ENCODE measurements around the gene FRMD8. TPM values are rescaled to one million over a fixed set of nuclear protein-coding genes. Genes with fewer than 3 reads are reported as not detected.

Gene FRMD8
- total and polyA plus RNA-seq, 9 of the 15 experiments (the other 6 are each of a cell fraction or from before 2014, with no cell fraction given), result 4.5 to 54.5 (median 15.8) TPM

DNA sequence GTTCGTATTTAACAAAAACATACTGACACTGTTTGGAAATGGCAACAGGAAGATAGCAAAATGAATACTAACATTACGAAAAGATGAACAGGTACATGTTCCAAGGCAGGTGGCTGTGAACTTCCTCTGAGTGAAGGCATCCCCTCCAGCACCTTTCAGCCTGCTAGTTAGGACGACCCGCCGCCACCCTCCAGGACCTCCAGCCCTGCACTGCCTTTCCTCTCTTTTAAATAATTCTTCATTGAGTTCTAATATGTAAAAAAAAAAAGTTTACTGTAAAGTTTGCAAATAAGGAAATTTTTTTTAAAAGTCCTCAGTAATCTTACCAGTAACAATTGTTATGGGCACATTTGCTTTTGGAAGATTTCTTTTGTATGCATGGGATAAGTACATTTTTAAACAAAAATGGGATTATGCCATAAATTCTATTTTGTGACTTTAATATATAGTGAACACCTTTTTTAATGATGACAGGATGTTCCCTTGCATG lies 42.2 kb downstream of the FRMD8 start (continued):
- TF ChIP-seq, protein P1, sequence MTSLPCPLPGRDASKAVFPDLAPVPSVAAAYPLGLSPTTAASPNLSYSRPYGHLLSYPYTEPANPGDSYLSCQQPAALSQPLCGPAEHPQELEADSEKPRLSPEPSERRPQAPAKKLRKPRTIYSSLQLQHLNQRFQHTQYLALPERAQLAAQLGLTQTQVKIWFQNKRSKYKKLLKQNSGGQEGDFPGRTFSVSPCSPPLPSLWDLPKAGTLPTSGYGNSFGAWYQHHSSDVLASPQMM (CRISPR knock-in tag; IDR thresholded peaks at IDR 0.05), result no peak
- TF ChIP-seq, protein P2, sequence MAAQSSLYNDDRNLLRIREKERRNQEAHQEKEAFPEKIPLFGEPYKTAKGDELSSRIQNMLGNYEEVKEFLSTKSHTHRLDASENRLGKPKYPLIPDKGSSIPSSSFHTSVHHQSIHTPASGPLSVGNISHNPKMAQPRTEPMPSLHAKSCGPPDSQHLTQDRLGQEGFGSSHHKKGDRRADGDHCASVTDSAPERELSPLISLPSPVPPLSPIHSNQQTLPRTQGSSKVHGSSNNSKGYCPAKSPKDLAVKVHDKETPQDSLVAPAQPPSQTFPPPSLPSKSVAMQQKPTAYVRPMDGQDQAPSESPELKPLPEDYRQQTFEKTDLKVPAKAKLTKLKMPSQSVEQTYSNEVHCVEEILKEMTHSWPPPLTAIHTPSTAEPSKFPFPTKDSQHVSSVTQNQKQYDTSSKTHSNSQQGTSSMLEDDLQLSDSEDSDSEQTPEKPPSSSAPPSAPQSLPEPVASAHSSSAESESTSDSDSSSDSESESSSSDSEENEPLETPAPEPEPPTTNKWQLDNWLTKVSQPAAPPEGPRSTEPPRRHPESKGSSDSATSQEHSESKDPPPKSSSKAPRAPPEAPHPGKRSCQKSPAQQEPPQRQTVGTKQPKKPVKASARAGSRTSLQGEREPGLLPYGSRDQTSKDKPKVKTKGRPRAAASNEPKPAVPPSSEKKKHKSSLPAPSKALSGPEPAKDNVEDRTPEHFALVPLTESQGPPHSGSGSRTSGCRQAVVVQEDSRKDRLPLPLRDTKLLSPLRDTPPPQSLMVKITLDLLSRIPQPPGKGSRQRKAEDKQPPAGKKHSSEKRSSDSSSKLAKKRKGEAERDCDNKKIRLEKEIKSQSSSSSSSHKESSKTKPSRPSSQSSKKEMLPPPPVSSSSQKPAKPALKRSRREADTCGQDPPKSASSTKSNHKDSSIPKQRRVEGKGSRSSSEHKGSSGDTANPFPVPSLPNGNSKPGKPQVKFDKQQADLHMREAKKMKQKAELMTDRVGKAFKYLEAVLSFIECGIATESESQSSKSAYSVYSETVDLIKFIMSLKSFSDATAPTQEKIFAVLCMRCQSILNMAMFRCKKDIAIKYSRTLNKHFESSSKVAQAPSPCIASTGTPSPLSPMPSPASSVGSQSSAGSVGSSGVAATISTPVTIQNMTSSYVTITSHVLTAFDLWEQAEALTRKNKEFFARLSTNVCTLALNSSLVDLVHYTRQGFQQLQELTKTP (IDR thresholded peaks at IDR 0.05; ENCODE audit: low read depth in 1 of 2, partially characterized antibody in 2 of 2), result peak in 1 of 2 experiments; percentile 20
- TF ChIP-seq, protein P3, sequence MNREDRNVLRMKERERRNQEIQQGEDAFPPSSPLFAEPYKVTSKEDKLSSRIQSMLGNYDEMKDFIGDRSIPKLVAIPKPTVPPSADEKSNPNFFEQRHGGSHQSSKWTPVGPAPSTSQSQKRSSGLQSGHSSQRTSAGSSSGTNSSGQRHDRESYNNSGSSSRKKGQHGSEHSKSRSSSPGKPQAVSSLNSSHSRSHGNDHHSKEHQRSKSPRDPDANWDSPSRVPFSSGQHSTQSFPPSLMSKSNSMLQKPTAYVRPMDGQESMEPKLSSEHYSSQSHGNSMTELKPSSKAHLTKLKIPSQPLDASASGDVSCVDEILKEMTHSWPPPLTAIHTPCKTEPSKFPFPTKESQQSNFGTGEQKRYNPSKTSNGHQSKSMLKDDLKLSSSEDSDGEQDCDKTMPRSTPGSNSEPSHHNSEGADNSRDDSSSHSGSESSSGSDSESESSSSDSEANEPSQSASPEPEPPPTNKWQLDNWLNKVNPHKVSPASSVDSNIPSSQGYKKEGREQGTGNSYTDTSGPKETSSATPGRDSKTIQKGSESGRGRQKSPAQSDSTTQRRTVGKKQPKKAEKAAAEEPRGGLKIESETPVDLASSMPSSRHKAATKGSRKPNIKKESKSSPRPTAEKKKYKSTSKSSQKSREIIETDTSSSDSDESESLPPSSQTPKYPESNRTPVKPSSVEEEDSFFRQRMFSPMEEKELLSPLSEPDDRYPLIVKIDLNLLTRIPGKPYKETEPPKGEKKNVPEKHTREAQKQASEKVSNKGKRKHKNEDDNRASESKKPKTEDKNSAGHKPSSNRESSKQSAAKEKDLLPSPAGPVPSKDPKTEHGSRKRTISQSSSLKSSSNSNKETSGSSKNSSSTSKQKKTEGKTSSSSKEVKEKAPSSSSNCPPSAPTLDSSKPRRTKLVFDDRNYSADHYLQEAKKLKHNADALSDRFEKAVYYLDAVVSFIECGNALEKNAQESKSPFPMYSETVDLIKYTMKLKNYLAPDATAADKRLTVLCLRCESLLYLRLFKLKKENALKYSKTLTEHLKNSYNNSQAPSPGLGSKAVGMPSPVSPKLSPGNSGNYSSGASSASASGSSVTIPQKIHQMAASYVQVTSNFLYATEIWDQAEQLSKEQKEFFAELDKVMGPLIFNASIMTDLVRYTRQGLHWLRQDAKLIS (CRISPR knock-in tag; IDR thresholded peaks at IDR 0.05), result no peak
- TF ChIP-seq NR2C2 (CRISPR knock-in tag; IDR thresholded peaks at IDR 0.05) (no peak), NR2C2 (tag; IDR thresholded peaks at IDR 0.05) (no peak), MCM5 (IDR thresholded peaks at IDR 0.05; ENCODE audit: low read depth) (no peak), HCFC1 (IDR thresholded peaks at IDR 0.05; ENCODE audit: low read depth, low read length) (no peak), ZNF561 (CRISPR knock-in tag; conservative IDR thresholded peaks at IDR 0.05) (no peak), BHLHE40 (IDR thresholded peaks at IDR 0.05; ENCODE audit: low read length) (no peak), RFX5 (IDR thresholded peaks at IDR 0.05; ENCODE audit: low read depth, low read length) (no peak), ZNF140 (CRISPR knock-in tag; IDR thresholded peaks at IDR 0.05) (no peak), LARP7 (IDR thresholded peaks at IDR 0.05) (no peak), ZNF184 (CRISPR knock-in tag; IDR thresholded peaks at IDR 0.05) (no peak)
- TF ChIP-seq, protein P4, sequence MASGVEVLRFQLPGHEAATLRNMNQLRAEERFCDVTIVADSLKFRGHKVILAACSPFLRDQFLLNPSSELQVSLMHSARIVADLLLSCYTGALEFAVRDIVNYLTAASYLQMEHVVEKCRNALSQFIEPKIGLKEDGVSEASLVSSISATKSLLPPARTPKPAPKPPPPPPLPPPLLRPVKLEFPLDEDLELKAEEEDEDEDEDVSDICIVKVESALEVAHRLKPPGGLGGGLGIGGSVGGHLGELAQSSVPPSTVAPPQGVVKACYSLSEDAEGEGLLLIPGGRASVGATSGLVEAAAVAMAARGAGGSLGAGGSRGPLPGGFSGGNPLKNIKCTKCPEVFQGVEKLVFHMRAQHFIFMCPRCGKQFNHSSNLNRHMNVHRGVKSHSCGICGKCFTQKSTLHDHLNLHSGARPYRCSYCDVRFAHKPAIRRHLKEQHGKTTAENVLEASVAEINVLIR (CRISPR knock-in tag; IDR thresholded peaks at IDR 0.05), result no peak
- TF ChIP-seq, protein P5, sequence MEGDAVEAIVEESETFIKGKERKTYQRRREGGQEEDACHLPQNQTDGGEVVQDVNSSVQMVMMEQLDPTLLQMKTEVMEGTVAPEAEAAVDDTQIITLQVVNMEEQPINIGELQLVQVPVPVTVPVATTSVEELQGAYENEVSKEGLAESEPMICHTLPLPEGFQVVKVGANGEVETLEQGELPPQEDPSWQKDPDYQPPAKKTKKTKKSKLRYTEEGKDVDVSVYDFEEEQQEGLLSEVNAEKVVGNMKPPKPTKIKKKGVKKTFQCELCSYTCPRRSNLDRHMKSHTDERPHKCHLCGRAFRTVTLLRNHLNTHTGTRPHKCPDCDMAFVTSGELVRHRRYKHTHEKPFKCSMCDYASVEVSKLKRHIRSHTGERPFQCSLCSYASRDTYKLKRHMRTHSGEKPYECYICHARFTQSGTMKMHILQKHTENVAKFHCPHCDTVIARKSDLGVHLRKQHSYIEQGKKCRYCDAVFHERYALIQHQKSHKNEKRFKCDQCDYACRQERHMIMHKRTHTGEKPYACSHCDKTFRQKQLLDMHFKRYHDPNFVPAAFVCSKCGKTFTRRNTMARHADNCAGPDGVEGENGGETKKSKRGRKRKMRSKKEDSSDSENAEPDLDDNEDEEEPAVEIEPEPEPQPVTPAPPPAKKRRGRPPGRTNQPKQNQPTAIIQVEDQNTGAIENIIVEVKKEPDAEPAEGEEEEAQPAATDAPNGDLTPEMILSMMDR (IDR thresholded peaks at IDR 0.05 in 2 of 3, conservative IDR thresholded peaks at IDR 0.05 in 1 of 3; ENCODE audit: insufficient read depth in 2 of 3, low read depth in 1 of 3, low read length in 3 of 3), result 0 out of 6 replicates have a peak, but pooled peaks of 1 of the 3 experiments have one; percentile 0
- TF ChIP-seq, protein P6, sequence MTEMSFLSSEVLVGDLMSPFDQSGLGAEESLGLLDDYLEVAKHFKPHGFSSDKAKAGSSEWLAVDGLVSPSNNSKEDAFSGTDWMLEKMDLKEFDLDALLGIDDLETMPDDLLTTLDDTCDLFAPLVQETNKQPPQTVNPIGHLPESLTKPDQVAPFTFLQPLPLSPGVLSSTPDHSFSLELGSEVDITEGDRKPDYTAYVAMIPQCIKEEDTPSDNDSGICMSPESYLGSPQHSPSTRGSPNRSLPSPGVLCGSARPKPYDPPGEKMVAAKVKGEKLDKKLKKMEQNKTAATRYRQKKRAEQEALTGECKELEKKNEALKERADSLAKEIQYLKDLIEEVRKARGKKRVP (CRISPR knock-in tag; IDR thresholded peaks at IDR 0.05), result 0 out of 2 replicates have a peak, but pooled peaks have one; percentile 1

All from K562 (cell line).